Measurements from ENCODE around the gene ASAP3.

DNA sequence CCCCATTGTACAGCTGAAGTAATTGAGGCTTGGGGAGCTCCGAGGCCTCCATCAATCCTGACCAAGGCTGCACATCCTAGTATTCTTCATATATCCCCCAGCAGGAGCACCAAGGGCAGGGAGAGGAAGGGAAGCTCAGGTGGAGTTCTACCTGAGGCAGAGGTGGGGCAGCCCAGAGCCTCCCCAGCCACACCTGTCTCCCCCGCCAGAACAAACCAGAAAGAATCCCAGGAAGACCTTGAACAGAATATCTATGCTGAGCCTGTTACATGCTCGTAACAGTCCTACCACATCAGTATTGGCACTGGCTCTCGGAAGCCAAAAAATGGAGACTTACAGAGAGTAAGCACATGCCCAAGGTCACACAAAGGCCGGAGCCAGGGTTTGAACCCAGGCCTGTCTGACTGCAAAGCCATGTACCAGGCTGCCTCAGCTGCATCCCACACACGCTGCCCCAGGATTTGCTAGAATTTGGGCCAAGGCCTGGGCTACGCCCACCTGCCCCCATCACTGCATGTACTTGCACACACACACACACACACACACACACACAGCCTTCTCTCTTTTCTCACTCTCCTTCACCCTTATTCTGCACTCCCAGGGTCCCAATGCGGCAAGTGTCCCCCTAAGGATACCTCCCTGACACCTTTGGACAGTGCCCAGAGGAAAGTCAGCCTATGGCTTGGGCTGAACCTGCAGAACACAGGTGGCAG lies 42.5 kb upstream of the ASAP3 start:
- TF ChIP-seq, protein P1, sequence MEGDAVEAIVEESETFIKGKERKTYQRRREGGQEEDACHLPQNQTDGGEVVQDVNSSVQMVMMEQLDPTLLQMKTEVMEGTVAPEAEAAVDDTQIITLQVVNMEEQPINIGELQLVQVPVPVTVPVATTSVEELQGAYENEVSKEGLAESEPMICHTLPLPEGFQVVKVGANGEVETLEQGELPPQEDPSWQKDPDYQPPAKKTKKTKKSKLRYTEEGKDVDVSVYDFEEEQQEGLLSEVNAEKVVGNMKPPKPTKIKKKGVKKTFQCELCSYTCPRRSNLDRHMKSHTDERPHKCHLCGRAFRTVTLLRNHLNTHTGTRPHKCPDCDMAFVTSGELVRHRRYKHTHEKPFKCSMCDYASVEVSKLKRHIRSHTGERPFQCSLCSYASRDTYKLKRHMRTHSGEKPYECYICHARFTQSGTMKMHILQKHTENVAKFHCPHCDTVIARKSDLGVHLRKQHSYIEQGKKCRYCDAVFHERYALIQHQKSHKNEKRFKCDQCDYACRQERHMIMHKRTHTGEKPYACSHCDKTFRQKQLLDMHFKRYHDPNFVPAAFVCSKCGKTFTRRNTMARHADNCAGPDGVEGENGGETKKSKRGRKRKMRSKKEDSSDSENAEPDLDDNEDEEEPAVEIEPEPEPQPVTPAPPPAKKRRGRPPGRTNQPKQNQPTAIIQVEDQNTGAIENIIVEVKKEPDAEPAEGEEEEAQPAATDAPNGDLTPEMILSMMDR (IDR thresholded peaks at IDR 0.05; ENCODE audit: poor library complexity) = no peak
- TF ChIP-seq EZH2phosphoT487 (IDR thresholded peaks at IDR 0.05; ENCODE audit: low read depth, severe bottlenecking, unreplicated experiment) (no peak), EZH2 (IDR thresholded peaks at IDR 0.05; ENCODE audit: borderline replicate concordance) (no peak)

Measured in hepatocyte (in vitro differentiated cells).